Prostate gland (tissue), 2 donors: Measurements from ENCODE around the gene GRK1.

Source experiments
- POLR2AphosphoS5 ChIP-seq: sonication (generic); formaldehyde crosslinking; IDR thresholded peaks from one replicate; pipeline ENCODE4 v1.6.1; 2017; ENCODE audit warnings: antibody characterized with exemption
- TF ChIP-seq, protein P1 (sequence below), 4 experiments: fragments of 200-600 bp in 2 of 4; fragments of 450-650 bp in 2 of 4; sonication (generic) in 2 of 4; IDR thresholded peaks; 1 replicate in 3 of 4; 2 replicates in 1 of 4; pipeline ENCODE4 v1.5.1; 2016 to 2019; ENCODE audit warnings: antibody characterized with exemption in 4 of 4, mild to moderate bottlenecking in 2 of 4, moderate library complexity in 2 of 4

GRCh38 chr13:113745059-113745458 lies 78.0 kb downstream of the GRK1 start:
- TF ChIP-seq, protein P1, sequence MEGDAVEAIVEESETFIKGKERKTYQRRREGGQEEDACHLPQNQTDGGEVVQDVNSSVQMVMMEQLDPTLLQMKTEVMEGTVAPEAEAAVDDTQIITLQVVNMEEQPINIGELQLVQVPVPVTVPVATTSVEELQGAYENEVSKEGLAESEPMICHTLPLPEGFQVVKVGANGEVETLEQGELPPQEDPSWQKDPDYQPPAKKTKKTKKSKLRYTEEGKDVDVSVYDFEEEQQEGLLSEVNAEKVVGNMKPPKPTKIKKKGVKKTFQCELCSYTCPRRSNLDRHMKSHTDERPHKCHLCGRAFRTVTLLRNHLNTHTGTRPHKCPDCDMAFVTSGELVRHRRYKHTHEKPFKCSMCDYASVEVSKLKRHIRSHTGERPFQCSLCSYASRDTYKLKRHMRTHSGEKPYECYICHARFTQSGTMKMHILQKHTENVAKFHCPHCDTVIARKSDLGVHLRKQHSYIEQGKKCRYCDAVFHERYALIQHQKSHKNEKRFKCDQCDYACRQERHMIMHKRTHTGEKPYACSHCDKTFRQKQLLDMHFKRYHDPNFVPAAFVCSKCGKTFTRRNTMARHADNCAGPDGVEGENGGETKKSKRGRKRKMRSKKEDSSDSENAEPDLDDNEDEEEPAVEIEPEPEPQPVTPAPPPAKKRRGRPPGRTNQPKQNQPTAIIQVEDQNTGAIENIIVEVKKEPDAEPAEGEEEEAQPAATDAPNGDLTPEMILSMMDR (IDR thresholded peaks at IDR 0.05) = no peak
- TF ChIP-seq POLR2AphosphoS5 = no peak
